ENCODE results near the gene XIRP1. TPM values are rescaled to one million over a fixed set of nuclear protein-coding genes. Genes with fewer than 3 reads are reported as not detected.

XIRP1 gene, protein sequence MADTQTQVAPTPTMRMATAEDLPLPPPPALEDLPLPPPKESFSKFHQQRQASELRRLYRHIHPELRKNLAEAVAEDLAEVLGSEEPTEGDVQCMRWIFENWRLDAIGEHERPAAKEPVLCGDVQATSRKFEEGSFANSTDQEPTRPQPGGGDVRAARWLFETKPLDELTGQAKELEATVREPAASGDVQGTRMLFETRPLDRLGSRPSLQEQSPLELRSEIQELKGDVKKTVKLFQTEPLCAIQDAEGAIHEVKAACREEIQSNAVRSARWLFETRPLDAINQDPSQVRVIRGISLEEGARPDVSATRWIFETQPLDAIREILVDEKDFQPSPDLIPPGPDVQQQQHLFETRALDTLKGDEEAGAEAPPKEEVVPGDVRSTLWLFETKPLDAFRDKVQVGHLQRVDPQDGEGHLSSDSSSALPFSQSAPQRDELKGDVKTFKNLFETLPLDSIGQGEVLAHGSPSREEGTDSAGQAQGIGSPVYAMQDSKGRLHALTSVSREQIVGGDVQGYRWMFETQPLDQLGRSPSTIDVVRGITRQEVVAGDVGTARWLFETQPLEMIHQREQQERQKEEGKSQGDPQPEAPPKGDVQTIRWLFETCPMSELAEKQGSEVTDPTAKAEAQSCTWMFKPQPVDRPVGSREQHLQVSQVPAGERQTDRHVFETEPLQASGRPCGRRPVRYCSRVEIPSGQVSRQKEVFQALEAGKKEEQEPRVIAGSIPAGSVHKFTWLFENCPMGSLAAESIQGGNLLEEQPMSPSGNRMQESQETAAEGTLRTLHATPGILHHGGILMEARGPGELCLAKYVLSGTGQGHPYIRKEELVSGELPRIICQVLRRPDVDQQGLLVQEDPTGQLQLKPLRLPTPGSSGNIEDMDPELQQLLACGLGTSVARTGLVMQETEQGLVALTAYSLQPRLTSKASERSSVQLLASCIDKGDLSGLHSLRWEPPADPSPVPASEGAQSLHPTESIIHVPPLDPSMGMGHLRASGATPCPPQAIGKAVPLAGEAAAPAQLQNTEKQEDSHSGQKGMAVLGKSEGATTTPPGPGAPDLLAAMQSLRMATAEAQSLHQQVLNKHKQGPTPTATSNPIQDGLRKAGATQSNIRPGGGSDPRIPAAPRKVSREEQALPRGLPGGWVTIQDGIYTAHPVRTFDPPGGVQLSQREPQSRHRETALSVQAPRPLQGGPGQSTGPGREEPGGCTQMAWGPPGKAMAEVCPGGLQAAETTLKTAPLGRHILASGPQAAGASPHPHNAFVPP (N-terminal part only)
- not detected for total RNA-seq

GRCh38 chr3:39192490-39193092, at the start of gene XIRP1:
TSS of gene XIRP1 (minus strand) at chr3:39192595. CDS start at chr3:39189445, 3,150 bp downstream.

Small RNA genes within 50 kb of the gene (small RNA-seq; reads per million reads assigned to genes)
- gene RF00017 (ENCODE audit: low replicate concordance): not detected

Other genes with a start within 250 kb of the XIRP1 start
- 0.63 TPM for gene SCN11A, start 140.7 kb downstream of the XIRP1 start, total RNA-seq
- gene WDR48, start 140.6 kb downstream of the XIRP1 start, total RNA-seq: 87.3 TPM
- gene GORASP1, start 85.0 kb downstream of the XIRP1 start, total RNA-seq: 48.8 TPM
- 12.8 TPM for gene TTC21A, start 84.9 kb downstream of the XIRP1 start, total RNA-seq
- 4.1 TPM for gene CSRNP1, start 39.0 kb downstream of the XIRP1 start, total RNA-seq
- 11.6 TPM for gene CX3CR1, start 87.4 kb upstream of the XIRP1 start, total RNA-seq
- gene CCR8, start 137.1 kb upstream of the XIRP1 start, total RNA-seq: not detected
- 14.4 TPM for gene SLC25A38, start 190.8 kb upstream of the XIRP1 start, total RNA-seq
- 953 TPM for gene RPSA, start 214.1 kb upstream of the XIRP1 start, total RNA-seq

Data from parietal lobe (tissue), 2 donors.